Osteocyte (in vitro differentiated cells): ENCODE data around the gene ITM2C. TPM values are rescaled to one million over a fixed set of nuclear protein-coding genes. Genes with fewer than 3 reads are reported as not detected.

Source experiments
- DNase-seq: peaks from one replicate; pipeline ENCODE4 v3.0.0; 2021; ENCODE audit warnings: mixed read lengths; ENCODE audit not compliant: unreplicated experiment; ENCODE audit errors: extremely low spot score
- H3K27ac Mint-ChIP-seq: one replicate; pipeline ENCODE4 v1.8.0; 2021; ENCODE audit warnings: mild to moderate bottlenecking, mixed read lengths; ENCODE audit not compliant: unreplicated experiment
- H3K27me3 Mint-ChIP-seq: one replicate; pipeline ENCODE4 v1.8.0; 2021; ENCODE audit warnings: mixed read lengths; ENCODE audit not compliant: unreplicated experiment
- H3K36me3 Mint-ChIP-seq: one replicate; pipeline ENCODE4 v1.8.0; 2021; ENCODE audit warnings: mixed read lengths; ENCODE audit not compliant: unreplicated experiment
- H3K4me1 Mint-ChIP-seq: one replicate; pipeline ENCODE4 v1.8.0; 2021; ENCODE audit warnings: mixed read lengths; ENCODE audit not compliant: unreplicated experiment
- H3K4me3 Mint-ChIP-seq: one replicate; pipeline ENCODE4 v1.8.0; 2021; ENCODE audit warnings: mild to moderate bottlenecking, moderate library complexity, mixed read lengths; ENCODE audit not compliant: unreplicated experiment
- H3K9me3 Mint-ChIP-seq: one replicate; pipeline ENCODE4 v1.8.0; 2021; ENCODE audit warnings: mixed read lengths; ENCODE audit not compliant: unreplicated experiment
- total RNA-seq: library from RNA; stranded (reverse); gene quantifications from 2 replicates; pipeline ENCODE4 v1.2.1, GENCODE V29; 2021
- TF ChIP-seq, protein P1 (sequence below): fragments of 200-600 bp; sonication (generic); IDR thresholded peaks from 2 replicates; pipeline ENCODE4 v1.5.0; 2021; ENCODE audit warnings: antibody characterized with exemption, mild to moderate bottlenecking, moderate library complexity

Gene ITM2C
- total RNA-seq, 1 donor from 2014 or later: 503 TPM

GRCh38 chr2:230875347-230876315, 10.9 kb downstream of the ITM2C start:
- Mint-ChIP-seq H3K36me3 (peaks cover 29% of the 10 kb centered on the region), H3K4me3 (no peak overlapping the region), H3K27ac (no peak overlapping the region), H3K4me1 (peaks cover 10% of the 10 kb centered on the region), H3K9me3 (no peaks in the 10 kb centered on the region), H3K27me3 (no peaks in the 10 kb centered on the region)
- TF ChIP-seq, protein P1, sequence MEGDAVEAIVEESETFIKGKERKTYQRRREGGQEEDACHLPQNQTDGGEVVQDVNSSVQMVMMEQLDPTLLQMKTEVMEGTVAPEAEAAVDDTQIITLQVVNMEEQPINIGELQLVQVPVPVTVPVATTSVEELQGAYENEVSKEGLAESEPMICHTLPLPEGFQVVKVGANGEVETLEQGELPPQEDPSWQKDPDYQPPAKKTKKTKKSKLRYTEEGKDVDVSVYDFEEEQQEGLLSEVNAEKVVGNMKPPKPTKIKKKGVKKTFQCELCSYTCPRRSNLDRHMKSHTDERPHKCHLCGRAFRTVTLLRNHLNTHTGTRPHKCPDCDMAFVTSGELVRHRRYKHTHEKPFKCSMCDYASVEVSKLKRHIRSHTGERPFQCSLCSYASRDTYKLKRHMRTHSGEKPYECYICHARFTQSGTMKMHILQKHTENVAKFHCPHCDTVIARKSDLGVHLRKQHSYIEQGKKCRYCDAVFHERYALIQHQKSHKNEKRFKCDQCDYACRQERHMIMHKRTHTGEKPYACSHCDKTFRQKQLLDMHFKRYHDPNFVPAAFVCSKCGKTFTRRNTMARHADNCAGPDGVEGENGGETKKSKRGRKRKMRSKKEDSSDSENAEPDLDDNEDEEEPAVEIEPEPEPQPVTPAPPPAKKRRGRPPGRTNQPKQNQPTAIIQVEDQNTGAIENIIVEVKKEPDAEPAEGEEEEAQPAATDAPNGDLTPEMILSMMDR: no peak
- no peak for DNase-seq

DNA sequence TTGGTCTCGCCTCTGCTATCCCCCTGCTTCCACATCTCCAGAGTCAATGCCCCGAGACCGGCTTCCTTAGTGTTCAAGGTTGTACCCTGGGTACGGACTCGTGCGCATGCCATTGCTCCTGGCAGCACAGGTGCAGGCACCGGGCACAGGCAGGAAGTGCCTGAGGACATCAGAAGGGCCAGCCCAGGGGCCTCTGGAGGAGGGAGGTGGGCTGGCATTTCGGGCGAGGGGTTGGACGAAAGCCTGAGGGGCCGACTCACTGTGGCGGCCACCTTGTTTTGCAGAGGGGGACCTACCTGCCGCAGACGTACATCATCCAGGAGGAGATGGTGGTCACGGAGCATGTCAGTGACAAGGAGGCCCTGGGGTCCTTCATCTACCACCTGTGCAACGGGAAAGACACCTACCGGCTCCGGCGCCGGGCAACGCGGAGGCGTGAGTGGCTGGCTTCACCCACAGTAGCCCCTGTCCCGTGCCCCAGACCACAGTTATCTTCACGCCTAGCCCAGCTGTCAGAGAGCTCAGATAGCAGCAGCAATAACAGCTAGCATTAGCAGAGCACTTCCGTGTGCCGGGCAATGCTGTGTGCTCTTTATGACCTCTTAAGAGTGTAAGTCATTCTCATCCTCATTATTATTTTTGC, 12.5 kb downstream of the ITM2C start:
- Mint-ChIP-seq H3K9me3 (no peaks in the 10 kb centered on the region), H3K27ac (no peak overlapping the region), H3K4me3 (no peak overlapping the region), H3K4me1 (peaks cover 3% of the 10 kb centered on the region), H3K27me3 (no peaks in the 10 kb centered on the region), H3K36me3 (peaks cover 31% of the 10 kb centered on the region)
- no peak for DNase-seq
- TF ChIP-seq, protein P1: no peak

- H3K27me3 Mint-ChIP-seq: no peaks in the 10 kb centered on the region
- H3K36me3 Mint-ChIP-seq: peaks cover 29% of the 10 kb centered on the region
- DNase-seq: no peak
- H3K4me1 Mint-ChIP-seq: peaks cover 2% of the 10 kb centered on the region
- no peak overlapping the region for H3K27ac Mint-ChIP-seq
- H3K9me3 Mint-ChIP-seq: no peaks in the 10 kb centered on the region
- H3K4me3 Mint-ChIP-seq: no peak overlapping the region
- TF ChIP-seq, protein P1: no peak
These were observed 13.2 kb downstream of the ITM2C start for GRCh38 chr2:230877759-230878598.

DNA sequence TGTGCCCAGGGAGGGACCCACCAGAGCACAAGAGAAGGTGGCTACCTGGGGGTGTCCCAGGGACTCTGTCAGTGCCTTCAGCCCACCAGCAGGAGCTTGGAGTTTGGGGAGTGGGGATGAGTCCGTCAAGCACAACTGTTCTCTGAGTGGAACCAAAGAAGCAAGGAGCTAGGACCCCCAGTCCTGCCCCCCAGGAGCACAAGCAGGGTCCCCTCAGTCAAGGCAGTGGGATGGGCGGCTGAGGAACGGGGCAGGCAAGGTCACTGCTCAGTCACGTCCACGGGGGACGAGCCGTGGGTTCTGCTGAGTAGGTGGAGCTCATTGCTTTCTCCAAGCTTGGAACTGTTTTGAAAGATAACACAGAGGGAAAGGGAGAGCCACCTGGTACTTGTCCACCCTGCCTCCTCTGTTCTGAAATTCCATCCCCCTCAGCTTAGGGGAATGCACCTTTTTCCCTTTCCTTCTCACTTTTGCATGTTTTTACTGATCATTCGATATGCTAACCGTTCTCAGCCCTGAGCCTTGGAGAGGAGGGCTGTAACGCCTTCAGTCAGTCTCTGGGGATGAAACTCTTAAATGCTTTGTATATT, 14.0 kb downstream of the ITM2C start:
- Mint-ChIP-seq H3K4me3 (no peak overlapping the region), H3K27ac (no peak overlapping the region), H3K4me1 (peaks cover 8% of the 10 kb centered on the region), H3K36me3 (peaks cover 27% of the 10 kb centered on the region), H3K27me3 (no peaks in the 10 kb centered on the region), H3K9me3 (no peaks in the 10 kb centered on the region)
- no peak for DNase-seq
- TF ChIP-seq, protein P1: no peak
